ENCODE results near the gene ZNF124.

- TF ChIP-seq CTCF (IDR thresholded peaks at IDR 0.05): no peak
- no peak for TF ChIP-seq POLR2AphosphoS5 (IDR thresholded peaks at IDR 0.05; ENCODE audit: low read depth, low read length)
- no peak for TF ChIP-seq ZBTB33 (IDR thresholded peaks at IDR 0.05; ENCODE audit: borderline replicate concordance, low read depth)
Observed at GRCh38 chr1:247189981-247190798, 18.4 kb upstream of the ZNF124 start.

All from SK-N-SH (cell line).